Measurements from ENCODE around the gene PIK3CB. TPM values are rescaled to one million over a fixed set of nuclear protein-coding genes. Genes with fewer than 3 reads are reported as not detected.

PIK3CB gene
- total and polyA plus RNA-seq, 2 experiments from 2014 or later: 14.3 to 23.0 TPM

DNA sequence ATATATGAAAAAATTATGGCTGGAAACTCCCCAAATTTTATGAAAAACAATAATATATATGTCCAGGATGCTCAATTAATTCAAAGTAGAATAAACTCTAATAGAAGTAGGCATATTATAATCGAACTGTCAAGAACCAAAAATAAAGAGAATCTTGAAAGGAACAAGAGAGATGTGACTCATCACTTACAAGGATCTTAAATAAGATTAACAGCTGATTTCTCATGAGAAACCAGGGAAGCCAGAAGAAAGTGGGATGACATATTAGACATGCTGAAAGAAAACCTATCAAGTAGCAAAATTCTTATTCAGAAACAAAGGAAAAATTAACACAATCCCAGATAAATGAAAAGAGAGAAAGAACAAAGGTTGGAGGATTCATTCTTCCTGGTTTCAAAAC, 159.3 kb downstream of the PIK3CB start:
- DNase-seq (ENCODE audit: low spot score): no peak
- no peaks in the 10 kb centered on the region for H3K9me2 ChIP-seq (replicated peaks; ENCODE audit: insufficient read depth)
- no peak overlapping the region for H3K4me3 ChIP-seq
- 91% methylated on average over 1 of the region's 1 CpG for WGBS (ENCODE audit: low lambda C conversion rate, missing lambda C conversion rate)
- H3K36me3 ChIP-seq (replicated peaks; ENCODE audit: insufficient read depth, low read depth): no peaks in the 10 kb centered on the region
- peaks cover 4% of the 10 kb centered on the region for H3K9me3 ChIP-seq (ENCODE audit: low read depth)
- H3K27me3 ChIP-seq: no peaks in the 10 kb centered on the region
- no peak for TF ChIP-seq EZH2phosphoT487 (IDR thresholded peaks at IDR 0.05; ENCODE audit: low read depth, severe bottlenecking, unreplicated experiment)
- TF ChIP-seq, protein P1, sequence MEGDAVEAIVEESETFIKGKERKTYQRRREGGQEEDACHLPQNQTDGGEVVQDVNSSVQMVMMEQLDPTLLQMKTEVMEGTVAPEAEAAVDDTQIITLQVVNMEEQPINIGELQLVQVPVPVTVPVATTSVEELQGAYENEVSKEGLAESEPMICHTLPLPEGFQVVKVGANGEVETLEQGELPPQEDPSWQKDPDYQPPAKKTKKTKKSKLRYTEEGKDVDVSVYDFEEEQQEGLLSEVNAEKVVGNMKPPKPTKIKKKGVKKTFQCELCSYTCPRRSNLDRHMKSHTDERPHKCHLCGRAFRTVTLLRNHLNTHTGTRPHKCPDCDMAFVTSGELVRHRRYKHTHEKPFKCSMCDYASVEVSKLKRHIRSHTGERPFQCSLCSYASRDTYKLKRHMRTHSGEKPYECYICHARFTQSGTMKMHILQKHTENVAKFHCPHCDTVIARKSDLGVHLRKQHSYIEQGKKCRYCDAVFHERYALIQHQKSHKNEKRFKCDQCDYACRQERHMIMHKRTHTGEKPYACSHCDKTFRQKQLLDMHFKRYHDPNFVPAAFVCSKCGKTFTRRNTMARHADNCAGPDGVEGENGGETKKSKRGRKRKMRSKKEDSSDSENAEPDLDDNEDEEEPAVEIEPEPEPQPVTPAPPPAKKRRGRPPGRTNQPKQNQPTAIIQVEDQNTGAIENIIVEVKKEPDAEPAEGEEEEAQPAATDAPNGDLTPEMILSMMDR (IDR thresholded peaks at IDR 0.05; ENCODE audit: poor library complexity): no peak
- no peak for TF ChIP-seq EZH2 (IDR thresholded peaks at IDR 0.05; ENCODE audit: borderline replicate concordance)
- H2AFZ ChIP-seq: no peak overlapping the region
- peaks cover 8% of the 10 kb centered on the region for H3K4me1 ChIP-seq (ENCODE audit: insufficient read depth)
- no peaks in the 10 kb centered on the region for H4K20me1 ChIP-seq (ENCODE audit: insufficient read depth, poor library complexity, severe bottlenecking)
- H3K27ac ChIP-seq: no peak overlapping the region
- H3K79me2 ChIP-seq: no peaks in the 10 kb centered on the region
- H3K4me2 ChIP-seq: no peak overlapping the region

DNA sequence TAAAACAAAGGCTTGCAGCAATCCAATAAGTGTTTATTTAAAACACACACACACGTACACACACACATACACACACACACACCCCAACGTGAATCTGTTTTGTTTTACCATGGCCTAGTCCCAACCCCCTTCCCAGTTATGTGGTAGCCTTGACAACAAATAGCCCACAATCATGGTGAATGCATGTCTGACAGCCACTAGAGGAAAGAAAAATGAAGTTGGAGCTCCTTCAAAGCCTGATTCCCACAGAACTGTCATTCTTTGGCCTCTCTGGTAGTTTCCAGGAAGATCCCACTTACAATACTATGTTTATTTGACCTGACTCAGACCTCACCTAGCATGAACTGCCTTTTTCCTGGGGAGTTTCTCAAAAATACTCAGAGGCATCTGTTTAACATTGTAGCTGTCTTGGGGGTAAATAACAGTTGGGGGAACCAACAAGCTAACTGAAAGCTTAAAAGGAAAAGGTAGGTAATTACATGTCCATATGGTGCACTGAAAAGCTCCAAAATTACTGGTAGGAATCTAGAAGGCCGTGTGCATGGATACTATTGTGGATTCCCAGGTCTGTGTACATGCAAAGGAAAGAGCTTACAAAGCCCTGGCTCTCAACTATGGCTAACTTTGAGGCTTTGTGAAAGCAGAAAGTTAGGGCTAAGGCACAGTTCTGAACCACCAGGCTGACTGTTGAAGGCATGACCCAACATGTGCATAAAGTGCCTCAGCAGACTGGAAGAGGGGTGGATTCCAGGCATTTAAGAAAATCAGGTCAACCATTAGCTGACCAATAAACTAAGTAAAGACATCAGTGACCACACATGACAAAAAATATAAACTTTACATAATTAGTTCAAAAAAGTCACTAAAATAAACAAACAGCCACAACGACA, 160.8 kb downstream of the PIK3CB start:
- no peak overlapping the region for H2AFZ ChIP-seq
- H3K4me2 ChIP-seq: no peak overlapping the region
- WGBS (ENCODE audit: low lambda C conversion rate, missing lambda C conversion rate): 60% methylated on average over 4 of the region's 4 CpGs
- no peaks in the 10 kb centered on the region for H3K9me2 ChIP-seq (replicated peaks; ENCODE audit: insufficient read depth)
- peak; percentile 28 for DNase-seq (ENCODE audit: low spot score)
- no peak overlapping the region for H3K4me3 ChIP-seq
- H3K27ac ChIP-seq: no peak overlapping the region
- H3K27me3 ChIP-seq: no peaks in the 10 kb centered on the region
- H3K36me3 ChIP-seq (replicated peaks; ENCODE audit: insufficient read depth, low read depth): no peaks in the 10 kb centered on the region
- peaks cover 4% of the 10 kb centered on the region for H3K9me3 ChIP-seq (ENCODE audit: low read depth)
- no peaks in the 10 kb centered on the region for H4K20me1 ChIP-seq (ENCODE audit: insufficient read depth, poor library complexity, severe bottlenecking)
- peaks cover 21% of the 10 kb centered on the region for H3K4me1 ChIP-seq (ENCODE audit: insufficient read depth)
- no peaks in the 10 kb centered on the region for H3K79me2 ChIP-seq
- no peak for TF ChIP-seq EZH2phosphoT487 (IDR thresholded peaks at IDR 0.05; ENCODE audit: low read depth, severe bottlenecking, unreplicated experiment)
- TF ChIP-seq EZH2 (IDR thresholded peaks at IDR 0.05; ENCODE audit: borderline replicate concordance): no peak
- TF ChIP-seq, protein P1 (IDR thresholded peaks at IDR 0.05; ENCODE audit: poor library complexity): no peak

DNA sequence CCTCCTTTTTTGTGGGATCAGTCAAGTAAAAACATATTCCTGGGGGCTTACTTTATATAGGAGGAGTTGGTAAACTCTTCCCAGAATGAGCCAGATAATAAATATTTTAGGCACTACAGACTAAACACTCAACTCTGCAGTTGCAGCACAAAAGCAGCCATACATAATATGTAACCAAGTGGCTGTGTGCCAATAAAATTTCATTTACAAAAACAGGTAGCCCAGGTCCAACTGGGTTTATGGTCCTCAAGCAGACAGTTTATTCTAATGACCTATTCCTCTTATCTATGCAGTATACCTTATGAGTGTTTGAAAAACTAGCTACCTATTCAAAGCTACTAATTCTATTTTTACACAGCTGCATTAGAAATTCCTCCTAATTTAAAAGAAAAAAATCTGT, 164.3 kb downstream of the PIK3CB start:
- H3K27me3 ChIP-seq: no peaks in the 10 kb centered on the region
- peak; percentile 27 for DNase-seq (ENCODE audit: low spot score)

More for the DNA sequence above, 164.3 kb downstream of the PIK3CB start:
- Histone ChIP-seq H3K4me2 (no peak overlapping the region), H2AFZ (no peak overlapping the region), H3K9me2 (replicated peaks; ENCODE audit: insufficient read depth) (no peaks in the 10 kb centered on the region), H3K79me2 (no peaks in the 10 kb centered on the region), H3K9me3 (ENCODE audit: low read depth) (no peaks in the 10 kb centered on the region), H3K4me1 (ENCODE audit: insufficient read depth) (peaks cover 32% of the 10 kb centered on the region), H3K4me3 (no peak overlapping the region), H3K36me3 (replicated peaks; ENCODE audit: insufficient read depth, low read depth) (no peaks in the 10 kb centered on the region), H3K27ac (peak overlapping the region; percentile 44), H4K20me1 (ENCODE audit: insufficient read depth, poor library complexity, severe bottlenecking) (no peaks in the 10 kb centered on the region)
- TF ChIP-seq, protein P1 (IDR thresholded peaks at IDR 0.05; ENCODE audit: poor library complexity): no peak

Data from hepatocyte (in vitro differentiated cells).